Stimulated activated CD8-positive, alpha-beta memory T cell treated with anti-CD3 and anti-CD28 coated beads, Interleukin-7, amount 100 ng/mL, for 4 hours (primary cell): ENCODE measurements around the gene KRT1.
A peak's percentile ranks its signal among the peaks of the same experiment; 100 is the strongest.

Experiments
- DNase-seq, 2 donors: peaks; one replicate each; pipeline ENCODE4 v3.0.0-alpha.2; 2020; ENCODE audit warnings: low read depth in 2 of 2

KRT1 gene

DNA sequence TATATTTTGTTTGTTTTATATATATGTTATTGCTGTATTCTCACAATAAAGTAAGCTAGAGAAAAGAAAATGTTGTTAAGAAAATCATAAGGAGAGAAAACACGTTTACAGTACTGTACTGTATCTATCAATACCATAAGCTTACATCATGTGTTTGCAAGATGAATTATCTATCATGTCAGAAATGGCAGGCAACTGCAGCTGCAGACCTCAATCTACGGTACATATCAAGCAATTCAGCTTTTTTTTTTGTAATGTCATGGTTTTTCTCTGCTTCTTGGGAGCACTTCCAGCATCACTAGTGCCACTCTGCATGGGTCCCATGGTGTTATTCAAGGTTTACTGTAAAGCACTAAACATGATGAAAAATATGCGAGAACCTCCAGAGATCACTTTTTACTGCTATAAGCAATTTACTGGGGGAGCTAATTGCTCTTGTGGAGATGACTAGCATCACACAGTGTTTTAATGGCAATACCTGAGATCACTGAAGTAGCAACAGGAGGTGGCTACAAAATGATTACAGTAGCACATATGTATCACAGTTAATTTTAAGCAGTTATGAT lies 19.2 kb downstream of the KRT1 start:
- DNase-seq = no peak

- DNase-seq = no peak
Observed at GRCh38 chr12:52659951-52660350, 20.3 kb downstream of the KRT1 start.

DNA sequence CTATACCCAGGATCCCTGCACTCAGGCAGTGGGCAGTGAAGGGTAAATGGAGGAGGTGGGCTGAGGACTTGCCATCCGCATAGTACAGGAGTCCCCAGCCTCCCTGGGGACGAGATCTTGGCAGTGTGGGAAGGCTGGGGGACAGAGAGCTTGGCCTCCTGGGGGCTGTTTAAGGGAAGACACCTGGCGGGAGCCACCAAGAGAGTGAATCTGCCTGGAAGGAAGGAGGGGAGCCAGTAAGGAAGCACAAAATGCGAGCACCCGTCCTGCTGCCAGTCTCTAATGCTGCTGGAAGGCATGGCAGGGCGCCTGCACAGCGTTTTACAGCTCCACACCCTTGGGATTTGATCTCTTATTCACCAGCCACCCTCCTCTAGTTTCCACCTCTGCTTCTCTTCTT lies 20.8 kb downstream of the KRT1 start:
- no peak for DNase-seq

DNA sequence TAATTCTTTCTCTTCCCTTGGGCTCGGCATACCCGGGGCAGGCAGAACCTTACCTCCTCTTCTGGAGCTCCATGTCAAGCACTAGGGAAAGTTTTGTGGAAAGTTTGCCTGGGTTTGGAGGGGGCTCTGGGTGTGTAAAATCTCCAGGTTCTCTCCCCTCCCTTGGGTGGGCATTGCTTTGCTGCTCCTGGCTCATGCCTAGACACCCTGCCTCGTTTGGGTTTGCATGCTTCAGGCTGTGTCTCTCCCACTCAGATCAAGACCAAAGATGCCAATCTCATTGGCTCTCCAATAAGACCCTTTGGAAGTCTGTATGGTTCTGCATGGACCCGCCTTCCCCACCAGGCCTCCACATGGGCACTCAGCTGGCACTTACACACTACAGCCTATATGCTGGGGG lies 22.0 kb downstream of the KRT1 start:
- no peak for DNase-seq

DNA sequence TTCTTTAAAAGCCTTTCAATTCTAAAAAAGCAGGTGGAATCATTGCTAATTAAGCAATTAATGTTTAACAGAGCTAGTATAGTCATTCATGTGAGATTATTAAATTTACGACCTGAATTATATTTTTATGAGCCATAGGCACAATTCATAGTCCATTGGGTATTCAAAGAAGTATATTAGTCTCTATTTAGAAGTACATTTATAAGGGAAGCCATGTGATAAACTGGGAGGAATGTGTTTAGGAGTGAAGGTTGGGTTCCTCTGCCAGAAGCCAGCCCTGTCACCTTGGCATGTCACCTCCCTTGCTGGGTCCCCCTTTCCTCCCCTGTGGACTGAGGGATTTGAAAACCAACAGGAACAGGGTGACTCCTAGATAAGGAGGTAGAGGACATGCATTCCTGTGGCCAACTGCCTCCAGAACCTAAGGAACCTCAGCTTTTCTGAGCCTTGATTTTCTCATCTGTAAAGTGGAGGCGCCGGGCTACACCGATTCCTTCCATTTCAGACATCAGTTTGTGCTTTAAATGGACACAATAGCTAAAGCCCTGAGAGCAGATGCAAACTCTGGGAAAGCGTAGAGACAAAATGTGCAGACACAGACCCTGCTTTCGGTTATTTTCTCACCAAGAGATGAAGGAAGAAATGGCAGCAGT lies 22.8 kb downstream of the KRT1 start:
- DNase-seq = no peak

- no peak for DNase-seq
Observed at GRCh38 chr12:52656616-52657015, 23.6 kb downstream of the KRT1 start.

DNA sequence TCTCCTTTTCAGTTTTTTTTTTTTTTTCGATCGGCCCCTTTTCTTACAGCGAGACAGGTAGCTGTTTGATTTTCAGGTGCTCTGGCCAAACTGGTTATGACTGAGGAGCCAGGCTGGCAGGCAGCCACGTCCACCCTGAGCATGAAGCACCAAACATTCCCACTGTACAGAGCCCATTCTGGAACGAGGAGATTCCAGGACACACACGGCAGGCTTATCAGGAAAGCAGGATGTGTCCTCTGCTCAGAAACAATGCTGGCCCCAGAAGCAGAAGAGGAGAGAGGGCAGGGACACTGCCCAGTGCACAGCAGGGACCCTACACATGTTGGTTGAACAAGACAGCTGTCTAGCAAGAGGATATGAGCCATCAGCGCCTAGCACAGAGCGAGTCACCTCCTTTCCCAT lies 24.5 kb downstream of the KRT1 start:
- no peak for DNase-seq

- no peak for DNase-seq
Observed at GRCh38 chr12:52655251-52655650, 25.0 kb downstream of the KRT1 start.

GRCh38 chr12:52651726-52652261 lies 28.4 kb downstream of the KRT1 start, which contains the start of gene KRT2:
KRT2 (minus strand) TSS chr12:52652211; CDS start chr12:52652142, 69 bp downstream.
- DNase-seq = no peak

DNA sequence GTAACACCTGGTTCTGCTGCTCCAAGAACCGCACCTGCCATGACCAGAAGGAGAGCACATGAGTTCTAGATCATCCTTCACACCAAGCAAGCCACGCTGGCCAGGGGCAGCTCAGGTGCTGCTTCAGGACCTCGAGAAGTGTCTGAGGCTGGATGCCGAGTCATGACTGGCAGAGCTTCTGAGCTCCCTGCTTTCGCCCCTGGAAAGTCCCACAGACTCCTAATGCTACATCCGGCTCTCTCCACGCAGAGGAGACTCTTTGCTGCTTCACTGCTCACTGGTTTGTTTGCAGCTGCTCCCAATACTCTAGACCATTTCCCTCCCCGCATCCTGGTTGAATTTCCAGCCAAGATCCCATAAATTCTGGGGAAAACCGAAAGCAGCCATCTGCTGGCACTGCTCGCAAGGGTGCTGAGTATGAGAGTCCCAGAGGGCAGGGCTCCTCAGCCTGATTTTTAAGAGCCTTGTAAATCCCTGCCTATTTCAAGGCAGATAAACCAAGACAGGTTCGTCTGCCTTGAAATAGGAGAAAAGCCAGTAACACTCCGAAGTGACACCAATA lies 29.6 kb downstream of the KRT1 start:
- no peak for DNase-seq

DNA sequence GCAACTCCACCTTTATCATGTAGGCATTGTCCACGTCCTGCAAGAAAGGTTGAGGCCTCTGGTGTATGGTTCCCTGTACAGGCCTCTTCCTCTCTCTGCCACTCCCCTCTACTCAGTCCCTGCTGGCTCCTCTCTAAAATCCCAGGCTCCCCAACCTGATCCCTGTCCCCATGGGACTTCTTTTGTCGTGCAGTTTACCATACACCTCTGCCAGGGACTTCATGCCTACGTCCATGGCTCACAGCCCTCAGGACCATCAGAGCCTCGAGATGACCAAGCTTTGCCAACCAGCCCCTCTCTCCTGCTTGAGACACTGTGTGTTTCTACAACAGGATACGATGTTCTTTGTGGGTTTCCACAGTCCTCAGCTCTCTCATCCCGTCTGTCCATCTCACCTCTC lies 31.1 kb downstream of the KRT1 start:
- DNase-seq = no peak

DNA sequence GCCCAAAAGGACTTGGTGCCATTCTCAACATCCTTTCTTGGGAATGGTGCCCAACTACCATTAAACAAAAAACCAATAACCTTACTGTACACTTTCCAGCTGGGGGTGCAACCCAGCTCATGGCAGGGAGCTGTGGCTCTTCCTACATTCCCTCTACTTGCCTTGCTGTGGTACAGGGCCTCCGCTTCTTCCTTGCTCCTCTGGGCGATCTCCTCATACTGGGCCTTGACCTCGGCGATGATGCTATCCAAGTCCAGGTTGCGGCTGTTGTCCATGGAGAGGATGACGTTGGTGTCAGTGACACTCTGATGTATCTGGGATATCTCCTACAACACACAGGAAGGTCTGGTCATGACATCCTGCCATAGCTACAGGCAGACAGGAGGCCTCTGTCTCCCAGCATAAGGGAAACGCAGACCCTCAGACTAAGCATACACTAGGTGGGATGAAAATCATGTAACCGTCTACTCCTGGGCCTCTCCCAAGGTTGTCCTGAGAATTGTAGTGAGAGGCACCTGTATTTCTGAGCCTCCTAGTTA lies 32.1 kb downstream of the KRT1 start:
- DNase-seq = no peak

DNA sequence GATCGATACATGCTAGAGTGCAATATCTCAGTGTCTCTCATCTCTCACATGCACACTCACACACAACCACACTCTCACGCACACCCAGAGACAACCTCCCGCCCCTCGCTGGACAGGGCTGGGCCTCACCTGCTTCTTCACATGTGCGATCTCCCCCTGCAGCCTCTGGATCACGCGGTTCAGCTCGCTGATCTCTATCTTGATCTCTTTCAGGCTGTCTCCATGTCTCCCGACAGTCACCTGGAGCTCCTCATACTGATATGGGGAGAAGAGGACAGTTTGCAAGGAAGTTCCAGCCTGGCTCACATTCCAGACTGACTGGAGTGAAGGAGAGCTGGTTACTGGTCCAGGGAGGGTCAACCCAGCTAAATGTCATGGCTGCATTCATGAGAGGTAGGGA lies 32.6 kb downstream of the KRT1 start:
- DNase-seq = no peak

- no peak for DNase-seq
Observed at GRCh38 chr12:52646613-52647012, 33.6 kb downstream of the KRT1 start.

DNA sequence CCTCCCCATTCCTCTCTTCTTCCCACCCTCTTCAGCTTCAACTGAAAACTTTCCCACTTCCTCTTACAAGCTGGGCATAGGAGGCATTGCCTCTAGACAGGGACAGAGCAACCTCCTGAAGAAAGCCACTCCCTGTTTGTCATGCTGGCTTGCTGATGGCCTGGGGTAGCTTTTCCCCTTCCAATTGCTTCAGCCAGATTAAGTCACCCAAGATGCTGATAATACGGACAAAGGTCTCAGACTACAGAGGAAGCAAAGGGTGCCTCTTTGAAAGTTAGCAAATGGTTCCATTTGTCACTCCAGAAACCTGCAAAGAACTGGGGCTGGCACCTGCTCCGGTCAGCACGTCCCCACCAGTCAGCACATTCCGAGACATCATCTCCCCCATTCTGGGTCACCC lies 34.2 kb downstream of the KRT1 start:
- DNase-seq = no peak

DNA sequence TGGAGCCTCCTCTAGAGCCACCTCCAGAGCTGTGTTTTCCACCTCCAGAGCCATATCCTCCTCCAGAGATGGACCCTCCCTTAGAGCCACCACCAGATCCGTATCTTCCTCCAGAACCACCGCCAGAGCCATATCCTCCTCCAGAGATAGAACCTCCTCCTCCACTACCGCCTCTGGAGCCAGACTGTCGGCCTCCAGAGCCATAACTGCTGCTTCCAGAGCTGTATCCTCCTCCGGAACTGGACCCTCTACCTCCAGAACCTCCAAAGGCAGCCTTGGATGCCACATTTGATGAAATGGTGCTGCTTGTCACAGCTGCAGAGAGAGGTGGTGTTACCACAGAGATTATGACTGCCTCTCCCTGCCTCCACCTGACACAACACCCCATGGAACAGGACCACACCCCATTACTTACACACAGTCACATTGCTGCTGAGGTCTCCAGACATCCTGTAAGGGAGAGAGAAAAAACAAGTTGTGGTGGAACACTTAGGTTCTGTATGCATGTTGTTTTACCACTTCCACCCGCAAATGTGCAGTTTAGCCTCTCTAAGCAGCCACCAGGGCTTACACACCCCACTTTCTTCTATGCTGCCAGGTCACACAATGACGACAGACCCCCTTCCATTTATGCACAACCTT lies 35.0 kb downstream of the KRT1 start:
- DNase-seq = peak in 1 of 2 donors; percentile 17

DNA sequence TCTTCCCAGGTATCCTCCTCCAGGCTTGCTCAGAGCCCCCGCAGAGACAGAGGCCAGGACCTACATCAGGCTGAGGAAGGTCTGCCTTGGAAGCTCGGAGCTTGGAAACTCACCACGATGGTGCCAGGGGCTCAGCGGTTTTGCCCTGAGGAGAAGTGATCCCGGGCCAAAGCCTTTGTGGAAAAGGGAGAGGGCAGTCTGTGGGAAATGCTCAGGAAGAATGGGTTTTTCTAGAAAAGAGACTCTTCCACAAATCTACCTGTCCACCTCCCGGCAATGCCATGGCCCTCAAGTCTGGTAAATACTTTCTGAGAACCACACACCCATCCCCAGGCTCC lies 36.2 kb downstream of the KRT1 start:
- DNase-seq = no peak

- no peak for DNase-seq
Observed at GRCh38 chr12:52643233-52644077, 36.8 kb downstream of the KRT1 start.

DNA sequence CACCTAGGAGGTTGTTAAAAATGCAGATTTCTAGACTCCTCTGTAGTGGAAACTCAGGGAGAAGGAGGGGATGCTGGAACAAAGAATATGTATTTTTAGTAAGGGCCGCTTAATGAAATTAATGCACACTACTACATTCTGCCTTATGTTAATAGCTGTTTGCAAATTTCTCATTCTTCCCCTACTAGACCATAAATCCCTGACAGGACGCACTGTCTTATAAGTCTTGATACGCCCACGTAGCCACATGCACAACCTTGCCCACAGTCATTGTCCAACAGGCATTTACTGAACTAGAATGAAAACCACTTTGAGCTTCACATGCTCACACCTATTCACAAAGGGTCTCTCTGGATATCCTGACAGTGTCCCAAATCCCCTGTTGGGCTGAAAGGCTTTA lies 38.7 kb downstream of the KRT1 start:
- no peak for DNase-seq

DNA sequence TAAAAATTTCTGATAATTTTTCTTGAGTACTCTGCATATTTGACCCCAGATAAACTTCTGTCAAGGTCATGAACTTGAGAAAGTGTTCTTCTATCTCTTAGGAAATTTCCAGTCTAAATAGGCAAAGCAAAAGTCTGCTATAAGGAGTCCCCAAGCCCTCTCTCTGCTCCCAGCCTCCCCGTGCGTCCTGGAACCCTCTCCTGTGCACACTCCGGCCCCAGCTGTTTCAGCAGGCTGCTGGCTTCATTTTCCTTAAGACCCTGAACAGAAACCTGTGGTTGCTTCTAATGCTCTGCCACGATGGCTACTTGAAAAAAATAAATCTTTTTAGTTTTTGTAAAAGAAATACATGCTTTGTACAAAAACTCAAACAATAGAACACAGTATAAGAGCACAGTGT lies 42.9 kb downstream of the KRT1 start:
- DNase-seq = no peak

- DNase-seq = no peak
Observed at GRCh38 chr12:52636592-52637258, 43.5 kb downstream of the KRT1 start.
